Endothelial cell of umbilical vein (primary cell): ENCODE results near the gene MAP4K4.

Source experiments
- EZH2 ChIP-seq: IDR thresholded peaks from 2 replicates; pipeline ENCODE4 v1.6.1; 2012; ENCODE audit warnings: borderline replicate concordance, low read depth, mild to moderate bottlenecking, moderate library complexity, low read length, inconsistent platforms; ENCODE audit not compliant: severe bottlenecking
- MYC ChIP-seq: IDR thresholded peaks from one replicate; pipeline ENCODE4 v1.6.1; 2011; ENCODE audit warnings: mild to moderate bottlenecking, low read depth, low read length
- POLR2A ChIP-seq: IDR thresholded peaks from 2 replicates; pipeline ENCODE4 v1.6.1; 2012; ENCODE audit warnings: low read depth, mild to moderate bottlenecking, control low read depth, low read length
- POLR2AphosphoS5 ChIP-seq: IDR thresholded peaks from 2 replicates; pipeline ENCODE4 v1.6.1; 2012; ENCODE audit warnings: low read depth, mild to moderate bottlenecking, control low read depth, low read length, moderate library complexity; ENCODE audit not compliant: insufficient read depth
- TF ChIP-seq, protein P1 (sequence below), 2 donors: IDR thresholded peaks; 1 replicate in 1 of 2; 2 replicates in 1 of 2; pipeline ENCODE4 v1.5.1; 2011; ENCODE audit warnings: low read length in 2 of 2, mild to moderate bottlenecking in 2 of 2, moderate library complexity in 2 of 2, control low read depth in 1 of 2, inconsistent platforms in 1 of 2, low read depth in 1 of 2; ENCODE audit not compliant: insufficient read depth in 1 of 2; ENCODE audit errors: extremely low read depth in 1 of 2
- TF ChIP-seq, protein P2 (sequence below): IDR thresholded peaks from 2 replicates; pipeline ENCODE4 v1.6.1; 2011; ENCODE audit not compliant: insufficient read depth, insufficient read length

DNA sequence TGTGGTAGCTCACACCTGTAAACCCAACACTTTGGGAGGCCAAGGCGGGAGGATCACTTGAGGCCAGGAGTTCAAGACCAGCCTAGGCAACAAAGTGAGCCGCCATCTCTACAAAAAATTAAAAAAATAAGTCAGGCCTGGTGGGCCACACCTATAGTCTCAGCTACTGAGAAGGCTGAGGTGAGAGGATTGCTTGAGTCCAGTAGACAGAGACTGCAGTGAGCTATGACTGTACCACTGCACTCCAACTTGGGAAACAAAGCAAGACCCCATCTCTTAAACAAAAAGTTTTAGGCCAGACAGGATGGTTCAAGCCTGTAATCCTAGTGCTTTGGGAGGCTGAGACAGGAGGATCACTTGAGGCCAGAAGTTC is 224.4 kb downstream of the MAP4K4 start:
- TF ChIP-seq, protein P1, sequence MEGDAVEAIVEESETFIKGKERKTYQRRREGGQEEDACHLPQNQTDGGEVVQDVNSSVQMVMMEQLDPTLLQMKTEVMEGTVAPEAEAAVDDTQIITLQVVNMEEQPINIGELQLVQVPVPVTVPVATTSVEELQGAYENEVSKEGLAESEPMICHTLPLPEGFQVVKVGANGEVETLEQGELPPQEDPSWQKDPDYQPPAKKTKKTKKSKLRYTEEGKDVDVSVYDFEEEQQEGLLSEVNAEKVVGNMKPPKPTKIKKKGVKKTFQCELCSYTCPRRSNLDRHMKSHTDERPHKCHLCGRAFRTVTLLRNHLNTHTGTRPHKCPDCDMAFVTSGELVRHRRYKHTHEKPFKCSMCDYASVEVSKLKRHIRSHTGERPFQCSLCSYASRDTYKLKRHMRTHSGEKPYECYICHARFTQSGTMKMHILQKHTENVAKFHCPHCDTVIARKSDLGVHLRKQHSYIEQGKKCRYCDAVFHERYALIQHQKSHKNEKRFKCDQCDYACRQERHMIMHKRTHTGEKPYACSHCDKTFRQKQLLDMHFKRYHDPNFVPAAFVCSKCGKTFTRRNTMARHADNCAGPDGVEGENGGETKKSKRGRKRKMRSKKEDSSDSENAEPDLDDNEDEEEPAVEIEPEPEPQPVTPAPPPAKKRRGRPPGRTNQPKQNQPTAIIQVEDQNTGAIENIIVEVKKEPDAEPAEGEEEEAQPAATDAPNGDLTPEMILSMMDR (IDR thresholded peaks at IDR 0.05; ENCODE audit: extremely low read depth in 1 of 2, insufficient read depth in 1 of 2, low read depth in 1 of 2, low read length in 2 of 2) = no peak
- TF ChIP-seq, protein P2, sequence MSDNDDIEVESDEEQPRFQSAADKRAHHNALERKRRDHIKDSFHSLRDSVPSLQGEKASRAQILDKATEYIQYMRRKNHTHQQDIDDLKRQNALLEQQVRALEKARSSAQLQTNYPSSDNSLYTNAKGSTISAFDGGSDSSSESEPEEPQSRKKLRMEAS = no peak
- TF ChIP-seq MYC (no peak), POLR2AphosphoS5 (no peak), EZH2 (no peak), POLR2A (no peak)
